ENCODE measurements around the gene NXPE2. TPM values are rescaled to one million over a fixed set of nuclear protein-coding genes. Genes with fewer than 3 reads are reported as not detected.

NXPE2 gene
- total and polyA plus RNA-seq, 2 of the 8 experiments (the other 6 are each of a cell fraction or from before 2014, with no cell fraction given): not detected

- TF ChIP-seq CHD7 (IDR thresholded peaks at IDR 0.05; ENCODE audit: insufficient replicate concordance, low read length) (no peak), SAP30 (IDR thresholded peaks at IDR 0.05; ENCODE audit: insufficient read depth, insufficient replicate concordance, low read length) (no peak), TAF1 (IDR thresholded peaks at IDR 0.05; ENCODE audit: low read depth, low read length) (no peak), CHD1 (IDR thresholded peaks at IDR 0.05; ENCODE audit: low read depth, low read length) (no peak), SUZ12 (IDR thresholded peaks at IDR 0.05; ENCODE audit: low read length) (no peak), CBX8 (IDR thresholded peaks at IDR 0.05; ENCODE audit: borderline replicate concordance, low read depth, low read length) (no peak)
Observed at GRCh38 chr11:114685097-114685496, 6.8 kb downstream of the NXPE2 start (continued).
